ENCODE measurements around the gene SUMO3. TPM values are rescaled to one million over a fixed set of nuclear protein-coding genes. Genes with fewer than 3 reads are reported as not detected.

Gene SUMO3
- total RNA-seq, 1 experiment from 2014 or later, result 62.3 TPM

DNA sequence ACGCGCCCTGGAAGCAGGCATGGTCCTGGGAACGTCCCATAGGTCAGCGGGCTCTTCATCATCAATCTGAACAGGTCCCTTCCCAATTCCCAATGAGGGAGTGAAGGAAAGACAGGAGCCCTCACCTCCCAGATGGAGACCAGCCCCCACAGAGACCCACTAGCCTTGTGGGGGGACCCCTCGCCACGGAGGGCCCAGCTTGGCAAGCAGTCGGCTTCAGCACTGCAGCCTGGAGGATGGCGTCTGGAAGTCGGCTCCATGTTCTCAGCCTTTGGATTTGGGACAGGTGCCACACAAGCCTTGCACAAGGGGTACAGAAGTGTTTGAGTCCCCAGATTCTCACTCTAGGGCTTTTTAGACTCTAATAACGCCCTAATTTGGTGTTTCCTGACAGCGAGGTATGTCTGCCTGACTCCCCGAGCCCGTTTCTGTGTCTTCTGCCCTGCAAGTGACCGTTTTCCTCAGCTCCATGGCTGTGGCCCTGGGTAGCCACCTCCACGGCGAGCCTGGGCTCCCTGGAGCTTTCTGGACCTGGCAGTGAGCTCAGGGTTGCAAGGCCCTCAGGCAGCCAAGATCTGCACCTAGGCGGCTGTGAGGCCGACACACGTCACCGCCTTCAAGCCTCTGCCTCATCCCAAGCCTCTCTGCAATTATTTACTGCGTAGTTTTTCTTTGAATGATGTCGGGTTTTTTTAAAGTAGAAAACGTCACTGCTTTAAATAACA is 25.0 kb upstream of the SUMO3 start:
- ChIA-PET CTCF (interaction anchor here (1.0 kb wide), 1 partner anchor 50 kb away, joined by 4 read pairs; no protein-coding TSS in a partner anchor), POLR2A (no interaction called here)
- Mint-ChIP-seq H3K9me3 (ENCODE audit: unreplicated experiment) (no peaks in the 10 kb centered on the region), H3K4me1 (ENCODE audit: insufficient read depth, unreplicated experiment) (no peaks in the 10 kb centered on the region), H3K4me3 (ENCODE audit: unreplicated experiment) (no peak overlapping the region), H3K36me3 (ENCODE audit: insufficient read depth, unreplicated experiment) (peaks cover 21% of the 10 kb centered on the region), H3K27ac (ENCODE audit: low read depth, unreplicated experiment) (no peak overlapping the region), H3K27me3 (ENCODE audit: insufficient read depth, unreplicated experiment) (no peaks in the 10 kb centered on the region)
- intact Hi-C loops (cut with micrococcal nuclease), result no loop called here
- no TSS peak for BruUV-seq (replicated peaks)
- no peak for DNase-seq (ENCODE audit: unreplicated experiment)
- TF ChIP-seq, protein P1, sequence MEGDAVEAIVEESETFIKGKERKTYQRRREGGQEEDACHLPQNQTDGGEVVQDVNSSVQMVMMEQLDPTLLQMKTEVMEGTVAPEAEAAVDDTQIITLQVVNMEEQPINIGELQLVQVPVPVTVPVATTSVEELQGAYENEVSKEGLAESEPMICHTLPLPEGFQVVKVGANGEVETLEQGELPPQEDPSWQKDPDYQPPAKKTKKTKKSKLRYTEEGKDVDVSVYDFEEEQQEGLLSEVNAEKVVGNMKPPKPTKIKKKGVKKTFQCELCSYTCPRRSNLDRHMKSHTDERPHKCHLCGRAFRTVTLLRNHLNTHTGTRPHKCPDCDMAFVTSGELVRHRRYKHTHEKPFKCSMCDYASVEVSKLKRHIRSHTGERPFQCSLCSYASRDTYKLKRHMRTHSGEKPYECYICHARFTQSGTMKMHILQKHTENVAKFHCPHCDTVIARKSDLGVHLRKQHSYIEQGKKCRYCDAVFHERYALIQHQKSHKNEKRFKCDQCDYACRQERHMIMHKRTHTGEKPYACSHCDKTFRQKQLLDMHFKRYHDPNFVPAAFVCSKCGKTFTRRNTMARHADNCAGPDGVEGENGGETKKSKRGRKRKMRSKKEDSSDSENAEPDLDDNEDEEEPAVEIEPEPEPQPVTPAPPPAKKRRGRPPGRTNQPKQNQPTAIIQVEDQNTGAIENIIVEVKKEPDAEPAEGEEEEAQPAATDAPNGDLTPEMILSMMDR (IDR thresholded peaks at IDR 0.05; ENCODE audit: unreplicated experiment), result no peak

DNA sequence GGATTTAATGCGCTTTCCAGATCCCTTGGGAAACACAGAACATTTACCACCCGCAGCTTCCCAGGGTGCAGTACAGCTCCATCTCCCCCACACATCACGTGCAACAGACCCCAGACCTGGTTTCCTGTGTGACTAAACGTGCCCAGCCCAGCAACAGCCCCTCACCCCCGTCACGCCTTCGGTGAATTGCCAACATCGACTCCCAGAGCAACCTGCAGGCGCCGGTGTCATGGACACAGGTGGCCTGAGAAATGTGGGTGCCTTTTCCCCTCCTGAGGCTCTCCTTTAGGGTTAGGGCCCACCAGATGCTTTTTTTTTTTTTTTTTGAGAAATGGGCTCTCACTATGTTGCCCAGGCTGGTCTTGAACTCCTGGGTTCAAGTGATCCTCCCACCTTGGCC is 24.2 kb upstream of the SUMO3 start:
- intact Hi-C loops (cut with micrococcal nuclease), result no loop called here
- ChIA-PET POLR2A (no interaction called here), CTCF (no interaction called here)
- H3K36me3 Mint-ChIP-seq (ENCODE audit: insufficient read depth, unreplicated experiment), result peaks cover 13% of the 10 kb centered on the region
- no peak for DNase-seq (ENCODE audit: unreplicated experiment)
- no peaks in the 10 kb centered on the region for H3K9me3 Mint-ChIP-seq (ENCODE audit: unreplicated experiment)
- peaks cover 5% of the 10 kb centered on the region for H3K4me1 Mint-ChIP-seq (ENCODE audit: insufficient read depth, unreplicated experiment)
- no peak overlapping the region for H3K4me3 Mint-ChIP-seq (ENCODE audit: unreplicated experiment)
- TF ChIP-seq, protein P1 (IDR thresholded peaks at IDR 0.05; ENCODE audit: unreplicated experiment), result no peak
- no peak overlapping the region for H3K27ac Mint-ChIP-seq (ENCODE audit: low read depth, unreplicated experiment)
- BruUV-seq (replicated peaks), result no TSS peak
- no peaks in the 10 kb centered on the region for H3K27me3 Mint-ChIP-seq (ENCODE audit: insufficient read depth, unreplicated experiment)

DNA sequence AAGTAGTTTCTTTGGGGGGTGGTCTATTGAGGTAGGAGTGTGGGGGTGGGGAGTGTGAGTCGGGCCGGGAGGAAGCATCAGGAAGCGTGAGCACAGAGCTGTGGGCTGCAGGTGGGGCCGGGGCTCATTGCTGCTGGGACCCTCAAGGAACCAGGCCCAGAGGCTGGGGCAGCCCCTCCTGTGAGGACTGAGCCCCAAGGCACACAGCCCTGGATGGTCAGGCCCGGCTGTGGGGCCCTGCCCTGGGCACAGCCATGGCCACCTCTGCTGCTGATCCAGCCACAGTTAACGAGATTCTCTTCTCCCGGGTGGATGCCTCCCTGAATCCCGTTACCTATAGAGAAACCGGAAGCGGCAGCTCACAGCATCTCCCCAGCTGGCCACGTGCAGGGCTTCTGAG is 22.9 kb upstream of the SUMO3 start:
- Mint-ChIP-seq H3K4me1 (ENCODE audit: insufficient read depth, unreplicated experiment) (peaks cover 5% of the 10 kb centered on the region), H3K4me3 (ENCODE audit: unreplicated experiment) (no peak overlapping the region), H3K27ac (ENCODE audit: low read depth, unreplicated experiment) (no peak overlapping the region), H3K9me3 (ENCODE audit: unreplicated experiment) (no peaks in the 10 kb centered on the region), H3K27me3 (ENCODE audit: insufficient read depth, unreplicated experiment) (no peaks in the 10 kb centered on the region), H3K36me3 (ENCODE audit: insufficient read depth, unreplicated experiment) (peaks cover 5% of the 10 kb centered on the region)
- CTCF ChIA-PET, result no interaction called here
- intact Hi-C loops (cut with micrococcal nuclease), result no loop called here
- DNase-seq (ENCODE audit: unreplicated experiment), result no peak
- TF ChIP-seq, protein P1 (IDR thresholded peaks at IDR 0.05; ENCODE audit: unreplicated experiment), result no peak
- BruUV-seq (replicated peaks), result no TSS peak
- POLR2A ChIA-PET, result interaction anchor here (1.2 kb wide), 1 partner anchor 32 kb away, joined by 3 read pairs; no protein-coding TSS in a partner anchor

DNA sequence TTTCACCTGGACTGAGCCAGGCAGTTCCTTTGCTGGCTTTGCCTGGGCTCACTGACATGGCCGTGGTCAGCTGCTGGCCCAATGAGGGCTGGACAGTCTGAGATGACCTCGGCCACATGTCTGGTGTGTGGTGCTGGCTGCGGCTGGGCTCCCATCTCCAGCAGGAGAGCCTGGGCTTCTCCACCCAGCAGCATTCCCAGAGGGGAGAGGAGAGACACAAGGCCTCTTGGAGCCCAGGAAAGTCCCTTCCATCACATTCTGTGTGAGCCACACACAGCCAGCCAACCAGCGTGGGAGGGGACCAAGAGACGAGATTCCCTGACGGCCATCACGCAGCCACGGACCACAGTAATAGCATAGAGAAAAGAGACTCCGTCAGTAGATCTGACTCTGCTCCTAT is 21.1 kb upstream of the SUMO3 start:
- H3K27me3 Mint-ChIP-seq (ENCODE audit: insufficient read depth, unreplicated experiment), result no peaks in the 10 kb centered on the region
- peaks cover 5% of the 10 kb centered on the region for H3K4me1 Mint-ChIP-seq (ENCODE audit: insufficient read depth, unreplicated experiment)
- no peaks in the 10 kb centered on the region for H3K36me3 Mint-ChIP-seq (ENCODE audit: insufficient read depth, unreplicated experiment)
- ChIA-PET CTCF (interaction anchor here (0.7 kb wide), 1 partner anchor 363 kb away, joined by 3 read pairs; no protein-coding TSS in a partner anchor), POLR2A (no interaction called here)
- TF ChIP-seq, protein P1 (IDR thresholded peaks at IDR 0.05; ENCODE audit: unreplicated experiment), result no peak
- intact Hi-C loops (cut with micrococcal nuclease), result no loop called here
- H3K27ac Mint-ChIP-seq (ENCODE audit: low read depth, unreplicated experiment), result no peak overlapping the region
- no TSS peak for BruUV-seq (replicated peaks)
- H3K4me3 Mint-ChIP-seq (ENCODE audit: unreplicated experiment), result no peak overlapping the region
- DNase-seq (ENCODE audit: unreplicated experiment), result no peak
- H3K9me3 Mint-ChIP-seq (ENCODE audit: unreplicated experiment), result no peaks in the 10 kb centered on the region
